ENCODE data around the gene UNC80.
A peak's percentile ranks its signal among the peaks of the same experiment; 100 is the strongest.

UNC80 gene

DNA sequence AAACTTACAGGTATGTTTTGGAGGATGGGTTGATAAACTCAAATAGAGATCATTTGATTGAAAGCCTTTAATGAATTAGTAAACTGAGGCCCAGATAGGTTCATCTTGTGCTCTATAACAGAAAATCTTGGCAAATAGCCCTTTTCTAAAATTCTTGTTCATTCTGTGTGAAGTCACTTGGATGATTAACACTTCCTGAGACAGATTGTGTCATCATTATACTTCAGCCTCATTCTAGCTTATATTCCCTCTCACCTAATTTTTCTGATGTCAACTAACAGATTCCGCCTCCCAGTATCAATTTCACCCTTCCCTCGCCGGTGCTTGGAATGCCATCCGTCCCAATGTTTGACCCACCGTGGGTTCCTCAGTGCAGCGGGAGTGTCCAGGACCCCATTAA lies 146.6 kb downstream of the UNC80 start:
- no peak for DNase-seq

DNA sequence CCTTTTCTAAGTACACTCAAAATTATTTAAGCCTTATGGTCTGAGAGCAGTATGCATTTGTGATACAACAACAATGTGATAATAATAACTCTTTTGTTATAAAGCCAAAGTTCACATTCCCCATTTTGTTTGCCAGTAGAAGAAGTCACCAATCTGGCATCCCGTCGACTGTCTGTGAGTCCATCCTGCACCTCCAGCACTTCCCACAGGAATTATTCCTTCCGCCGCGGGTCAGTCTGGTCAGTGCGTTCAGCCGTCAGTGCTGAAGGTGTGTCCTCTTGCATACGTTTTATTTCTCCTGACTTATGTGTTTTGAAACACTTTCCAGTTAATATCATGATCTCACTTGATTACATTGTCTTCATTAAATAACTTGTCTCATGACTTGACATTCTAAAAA lies 150.5 kb downstream of the UNC80 start:
- no peak for DNase-seq

DNA sequence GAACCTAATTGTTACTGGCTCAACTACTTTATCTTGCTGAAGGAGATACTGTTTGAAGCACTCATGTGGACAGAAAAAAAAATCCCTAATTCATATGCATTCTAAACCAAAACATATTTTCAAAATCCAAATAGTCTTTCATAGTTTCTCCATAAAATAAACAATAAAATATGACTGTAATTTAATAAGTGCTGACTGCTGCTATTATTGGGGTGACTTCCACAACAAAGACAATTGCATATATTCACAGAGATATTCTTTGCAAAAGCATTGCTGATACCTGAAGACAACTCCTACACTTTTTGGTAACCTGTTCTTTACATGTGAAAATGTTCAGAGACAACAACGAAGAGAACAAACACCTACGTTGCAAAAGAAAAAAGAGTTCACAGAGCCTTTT lies 157.7 kb downstream of the UNC80 start:
- no peak for DNase-seq

DNA sequence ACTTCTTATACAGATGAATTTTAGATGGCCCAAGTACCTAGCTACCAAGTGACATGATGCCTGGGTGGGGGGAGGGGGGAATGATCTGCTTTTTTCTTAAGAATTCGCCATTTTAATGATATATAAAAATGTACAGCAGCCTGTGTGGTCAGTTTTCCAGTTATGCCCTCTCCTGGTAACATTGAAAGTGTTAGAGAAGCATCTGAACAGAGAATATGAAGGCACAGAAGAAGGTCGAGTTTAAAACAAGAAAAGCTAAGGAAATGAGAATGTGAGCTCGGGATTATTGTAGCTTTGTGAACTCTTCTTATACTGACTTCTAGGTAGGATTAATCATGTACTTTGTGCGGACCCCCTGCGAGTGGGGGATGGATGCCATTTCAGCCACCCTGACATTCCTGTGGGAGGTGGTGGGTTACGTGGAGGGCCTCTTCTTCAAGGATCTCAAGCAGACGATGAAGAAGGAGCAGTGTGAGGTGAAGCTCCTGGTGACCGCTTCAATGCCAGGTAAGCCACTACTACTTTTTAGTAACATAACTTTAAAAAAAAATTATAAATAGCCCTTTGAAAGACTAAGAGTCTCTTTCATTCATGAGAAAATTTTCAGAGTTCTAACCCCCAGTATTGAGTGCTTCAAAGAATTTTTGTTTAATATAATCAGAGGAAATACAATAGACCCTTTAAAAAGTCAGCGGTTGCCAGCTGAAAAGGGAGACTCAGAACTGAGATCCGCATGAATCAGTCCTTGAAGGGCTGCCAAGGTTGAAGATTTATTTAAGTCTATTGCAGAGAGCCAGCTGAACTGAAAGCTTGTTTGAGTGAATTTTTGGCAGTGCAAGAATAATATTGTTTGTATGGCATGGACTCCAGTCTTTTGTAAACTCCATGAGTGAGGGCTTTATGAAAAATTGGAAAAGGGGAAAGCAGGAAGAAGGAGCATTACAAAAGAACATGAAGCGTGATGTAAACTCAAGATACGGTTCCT lies 162.2 kb downstream of the UNC80 start:
- no peak for DNase-seq

DNA sequence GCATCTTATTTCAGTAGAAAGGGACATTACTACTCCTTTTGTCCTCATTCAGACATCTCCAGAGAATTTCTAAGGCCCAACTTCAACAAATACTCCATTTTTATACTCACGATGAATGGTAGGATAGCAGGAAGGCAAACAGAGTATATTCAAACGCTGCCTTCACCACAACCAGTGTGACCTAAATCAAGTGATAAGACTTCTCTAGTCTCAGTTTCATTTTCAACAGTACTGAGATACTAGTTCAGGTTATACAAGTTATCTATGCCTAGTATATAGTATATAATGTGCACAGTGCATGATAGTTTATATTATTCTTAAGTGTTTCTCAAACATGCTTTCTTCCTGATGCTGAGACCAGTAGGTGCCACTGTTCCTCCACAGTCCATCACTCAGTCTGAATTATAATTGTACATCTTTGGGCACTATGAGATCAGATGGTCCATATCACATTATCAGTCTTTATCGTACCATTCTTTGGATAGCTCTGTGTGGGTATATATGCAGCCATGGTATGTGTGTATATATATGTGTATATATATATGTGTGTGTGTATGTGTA lies 164.6 kb downstream of the UNC80 start:
- DNase-seq: peak; percentile 8

DNA sequence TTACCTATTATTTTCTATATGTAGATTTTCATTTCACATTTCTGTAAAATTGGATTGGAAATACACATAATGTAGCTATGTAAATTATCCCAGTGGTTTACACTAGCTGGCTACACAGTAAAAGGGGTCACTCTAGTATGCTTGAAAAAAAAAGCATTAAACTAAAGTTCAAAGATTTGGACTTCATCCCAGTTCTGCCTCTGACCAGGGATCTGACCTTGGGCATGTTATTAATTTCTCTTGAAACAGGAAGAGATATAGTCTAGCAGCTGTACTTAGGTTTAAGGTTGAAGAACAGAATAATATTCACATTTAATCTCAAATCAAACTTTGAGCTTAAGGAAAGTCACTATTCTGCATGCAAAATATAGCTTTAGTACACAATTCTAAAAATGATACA lies 166.3 kb downstream of the UNC80 start:
- no peak for DNase-seq

DNA sequence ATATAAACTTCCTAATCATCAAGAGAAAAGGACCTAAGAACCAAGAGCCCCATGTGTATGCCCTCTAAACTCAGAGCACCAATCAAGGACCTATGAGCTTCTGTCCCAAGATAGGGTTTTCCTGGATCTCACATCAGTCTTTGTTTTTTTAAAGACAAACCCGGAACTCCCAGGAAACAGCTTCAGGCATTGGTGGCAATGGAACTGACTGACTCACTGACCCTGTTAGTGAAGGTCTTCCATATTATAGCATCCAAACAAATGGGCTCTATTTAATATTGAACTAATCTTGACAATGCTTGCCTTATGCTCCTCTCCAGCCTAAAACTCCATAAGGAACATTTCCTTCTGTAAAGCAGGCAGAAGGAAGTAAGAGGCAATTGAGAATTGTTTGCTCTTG lies 167.3 kb downstream of the UNC80 start:
- no peak for DNase-seq

DNA sequence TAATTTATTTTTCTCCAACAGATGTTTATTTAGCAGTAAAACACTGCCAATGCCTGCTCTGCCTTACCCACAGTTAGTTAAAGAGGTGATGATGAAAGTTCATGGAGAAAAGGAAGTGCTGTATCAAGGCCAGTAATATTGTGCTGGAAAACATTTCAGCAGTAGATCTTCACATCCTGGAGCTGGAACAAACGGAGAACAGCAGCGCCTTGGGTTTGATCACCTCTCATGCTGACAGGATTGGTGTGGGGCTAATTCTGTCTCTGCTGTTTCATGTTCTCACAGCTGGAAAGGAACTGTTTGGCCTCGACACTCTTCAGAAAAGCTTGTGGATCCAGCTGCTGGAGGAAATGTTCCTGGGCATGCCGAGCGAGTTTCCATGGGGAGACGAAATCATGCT lies 169.3 kb downstream of the UNC80 start:
- DNase-seq: no peak

DNA sequence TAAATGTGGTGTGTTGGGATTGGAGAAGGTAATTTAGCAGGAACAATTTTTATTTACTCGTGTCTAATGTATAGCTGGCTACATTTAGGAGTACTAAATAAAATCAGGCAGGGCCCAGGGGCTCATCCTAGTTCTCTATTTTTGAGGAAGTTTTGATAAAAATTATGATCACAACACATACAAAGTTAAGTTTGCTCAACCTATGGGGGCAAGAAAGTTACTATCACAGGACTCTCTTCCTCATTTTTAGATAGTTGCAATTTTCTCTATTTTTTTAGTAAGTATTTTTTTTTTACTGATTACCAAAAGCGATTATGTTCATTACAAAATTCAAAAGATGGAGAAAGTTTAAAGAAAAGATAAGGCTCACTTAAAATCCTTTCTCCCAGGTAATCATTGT lies 170.8 kb downstream of the UNC80 start:
- no peak for DNase-seq

DNA sequence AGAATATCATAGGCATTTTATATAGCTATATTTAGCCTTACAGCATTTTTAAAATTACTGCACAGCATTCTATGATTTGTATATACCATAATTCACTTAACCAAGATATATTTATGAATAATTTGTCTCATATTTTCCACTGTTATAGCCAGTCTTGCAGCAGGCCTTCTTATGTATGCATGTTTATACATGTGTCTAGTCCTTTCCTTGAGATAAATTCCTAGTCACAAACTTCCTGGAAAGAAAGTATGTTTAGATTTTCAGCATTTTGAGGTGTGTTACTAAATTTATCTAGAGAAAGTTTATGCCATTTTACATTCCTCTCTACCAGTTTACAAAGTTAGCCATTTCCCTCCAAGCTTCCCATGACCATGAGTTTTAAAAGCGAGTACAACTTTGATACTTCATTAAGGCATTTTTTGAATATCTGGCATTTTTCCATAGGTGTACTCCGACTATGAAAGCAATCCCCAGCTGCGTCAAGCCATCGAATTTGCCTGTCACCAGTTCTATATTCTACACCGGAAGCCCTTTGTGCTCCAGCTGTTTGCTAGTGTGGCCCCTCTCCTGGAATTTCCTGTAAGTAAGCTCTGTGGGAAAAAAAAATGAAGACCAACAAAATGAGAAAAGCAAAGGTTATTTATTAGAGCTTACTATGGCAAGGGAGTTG lies 171.4 kb downstream of the UNC80 start:
- DNase-seq: no peak

DNA sequence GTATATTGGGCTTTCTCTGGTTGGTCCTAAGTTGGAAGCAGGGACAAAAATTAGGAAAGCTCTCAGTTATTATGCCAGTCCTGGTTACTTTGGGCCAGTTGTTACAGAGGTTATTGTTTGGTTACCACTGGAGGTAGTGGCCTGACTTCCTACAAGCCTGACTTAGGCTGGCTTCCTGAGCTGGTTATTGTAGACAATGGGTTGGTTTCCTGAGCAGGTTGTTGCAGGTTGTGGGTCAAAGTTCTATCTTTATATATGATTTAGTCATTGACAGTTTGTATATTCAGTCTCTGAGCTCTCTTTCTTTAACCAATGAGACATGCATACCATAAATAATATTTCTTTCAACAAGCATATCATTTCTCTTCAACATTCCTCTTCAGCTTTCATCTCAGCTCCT lies 172.1 kb downstream of the UNC80 start:
- DNase-seq: no peak

DNA sequence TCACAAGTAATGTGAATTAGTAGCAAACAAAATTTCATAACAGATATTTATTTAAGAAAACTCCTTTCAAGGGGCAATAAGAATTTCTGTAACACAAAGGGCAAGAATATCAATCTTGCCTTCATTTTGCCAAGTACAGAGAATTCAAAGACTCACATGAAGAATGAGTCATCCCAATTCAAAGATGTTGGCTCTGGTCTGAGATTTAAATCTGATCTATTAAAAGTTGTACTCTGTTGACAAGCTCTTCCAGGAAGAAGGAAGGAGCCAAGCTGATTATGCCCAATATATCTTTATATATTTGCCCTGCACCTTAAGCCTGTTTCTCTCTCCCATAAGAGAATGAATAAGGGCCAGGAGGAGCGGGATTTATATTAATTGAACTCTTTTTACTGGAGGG lies 174.9 kb downstream of the UNC80 start:
- no peak for DNase-seq

DNA sequence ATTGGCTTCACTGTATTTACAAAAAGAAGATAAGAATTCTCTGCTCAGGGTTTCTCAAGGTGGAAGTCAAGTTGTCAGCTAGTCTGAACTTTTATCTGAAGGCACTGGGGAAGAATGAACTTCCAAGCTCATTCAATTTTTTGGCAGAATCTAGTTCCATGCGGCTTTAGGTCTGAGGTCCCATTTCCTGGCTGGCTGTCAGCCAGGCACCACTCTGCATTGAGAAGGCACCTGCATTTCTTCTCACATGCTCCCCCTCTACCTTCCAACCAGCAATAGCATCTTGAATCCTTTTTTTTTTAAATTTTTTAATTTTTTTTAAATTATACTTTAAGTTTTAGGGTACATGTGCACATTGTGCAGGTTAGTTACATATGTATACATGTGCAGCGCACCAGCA lies 184.6 kb downstream of the UNC80 start:
- no peak for DNase-seq

DNA sequence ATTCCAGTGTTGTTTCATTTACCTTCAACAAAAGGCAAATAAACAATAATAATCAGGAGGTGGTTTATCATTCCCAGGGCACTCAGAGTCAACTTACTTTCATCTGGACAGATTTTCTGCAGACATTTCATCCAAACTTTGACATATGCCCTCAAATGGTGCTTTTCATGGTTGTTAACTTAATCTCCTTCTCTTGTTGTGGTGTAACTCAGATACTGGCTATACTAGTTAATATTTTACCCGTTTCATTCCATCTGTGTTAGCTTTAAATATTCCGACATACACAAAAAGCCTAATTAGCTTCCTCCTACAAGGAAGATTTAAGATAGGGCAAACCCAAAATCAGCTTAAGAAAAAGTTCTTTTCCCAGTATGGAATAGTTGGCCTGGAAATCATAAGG lies 186.4 kb downstream of the UNC80 start:
- DNase-seq: no peak

DNA sequence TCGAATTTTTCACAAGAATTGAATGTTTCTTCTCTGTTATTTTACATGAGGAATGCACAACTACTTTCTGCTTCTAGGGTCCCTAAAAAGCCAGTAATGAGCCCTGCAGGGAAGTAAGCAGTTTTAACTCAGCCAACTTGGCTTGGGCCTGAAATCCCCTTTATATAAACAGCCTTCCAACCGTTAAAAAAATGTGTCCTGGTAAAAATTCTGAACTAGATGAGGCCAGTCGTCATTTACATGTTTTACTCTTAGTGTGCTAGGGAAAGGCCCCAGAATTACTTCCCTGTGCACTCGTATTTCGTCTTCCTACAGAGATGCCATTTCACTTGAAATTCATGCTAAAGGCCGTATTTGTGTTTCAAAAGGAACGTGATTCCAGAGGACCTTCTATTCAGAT lies 188.4 kb downstream of the UNC80 start:
- DNase-seq: no peak

DNA sequence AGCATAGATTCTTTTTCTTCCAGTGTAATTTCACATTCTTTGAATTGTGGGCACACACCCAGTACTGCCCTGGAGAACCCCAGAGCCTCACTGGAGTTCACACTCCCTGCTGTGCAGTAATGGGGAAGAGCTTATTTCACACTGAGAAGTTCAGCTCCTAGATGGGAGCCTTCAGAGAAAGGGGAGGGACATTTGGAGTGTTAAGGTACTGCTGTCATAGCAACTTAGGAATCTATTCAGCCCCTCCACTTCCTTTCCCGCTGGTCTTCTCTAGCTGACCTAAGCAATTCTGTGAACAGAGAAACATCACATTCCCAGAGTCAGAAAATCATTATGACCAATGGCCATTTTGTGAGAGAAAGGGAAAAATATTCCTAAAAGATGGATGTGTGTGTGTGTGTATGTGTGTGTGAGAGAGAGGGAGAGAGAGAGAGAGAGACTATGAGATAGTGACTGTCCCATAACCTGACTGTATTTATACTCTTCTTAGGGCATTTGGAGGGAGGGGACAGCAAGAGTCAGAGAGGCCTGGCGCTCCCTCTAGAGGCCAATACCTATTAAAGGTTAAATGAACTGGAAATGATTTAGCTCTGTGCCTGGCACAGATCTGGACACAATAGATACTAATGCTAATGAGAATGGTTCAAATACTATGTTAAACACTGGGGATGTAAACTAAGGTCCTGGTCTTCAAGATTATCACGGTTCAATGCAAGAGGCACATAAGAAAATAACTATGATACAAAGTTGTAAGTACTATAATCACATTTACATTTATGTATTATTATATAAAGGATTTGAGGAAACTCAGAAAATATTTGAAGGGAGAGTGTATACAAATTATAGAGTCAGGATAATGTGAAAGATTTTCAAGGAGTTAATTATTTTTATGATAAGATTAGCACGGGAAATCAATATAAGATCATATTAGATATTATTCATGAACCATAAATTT lies 189.3 kb downstream of the UNC80 start:
- peak; percentile 89 for DNase-seq

DNA sequence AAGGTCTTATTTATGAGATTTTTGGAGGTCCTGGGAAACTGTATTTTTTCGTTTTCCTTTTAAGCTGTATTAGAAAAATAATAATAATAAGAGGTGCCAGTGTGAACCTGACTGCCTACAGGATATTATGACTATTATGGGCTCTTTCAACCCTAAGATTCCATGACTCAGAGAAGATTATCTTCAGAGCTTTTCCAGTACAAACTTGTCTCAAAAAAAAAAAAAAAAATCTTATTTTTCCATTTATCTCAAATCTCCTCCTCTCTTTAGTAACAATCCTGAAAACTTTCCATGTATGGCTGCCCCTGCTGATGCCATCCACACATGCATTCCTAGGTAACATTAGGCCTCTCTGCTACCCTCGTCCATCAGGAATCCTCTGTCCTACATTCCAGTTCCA lies 194.1 kb downstream of the UNC80 start:
- DNase-seq: no peak

DNA sequence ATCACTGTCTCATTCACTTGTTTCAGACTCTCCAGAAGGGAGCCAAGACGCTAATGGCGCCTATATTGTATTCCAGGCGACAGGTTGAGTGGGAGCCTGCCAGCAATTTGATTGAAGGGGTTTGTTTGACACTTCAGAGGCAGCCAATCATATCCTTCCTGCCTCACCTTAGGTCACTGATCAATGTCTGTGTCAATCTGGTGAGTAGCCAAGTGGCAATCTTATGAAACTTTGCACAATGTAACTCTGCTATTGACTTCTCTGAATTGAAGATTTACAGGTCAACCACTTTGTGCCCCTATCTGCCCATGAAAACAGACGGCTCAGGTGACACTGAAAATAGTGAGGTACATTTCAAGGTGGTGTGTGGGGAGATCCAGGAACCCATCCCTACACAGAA lies 198.1 kb downstream of the UNC80 start:
- DNase-seq: no peak

DNA sequence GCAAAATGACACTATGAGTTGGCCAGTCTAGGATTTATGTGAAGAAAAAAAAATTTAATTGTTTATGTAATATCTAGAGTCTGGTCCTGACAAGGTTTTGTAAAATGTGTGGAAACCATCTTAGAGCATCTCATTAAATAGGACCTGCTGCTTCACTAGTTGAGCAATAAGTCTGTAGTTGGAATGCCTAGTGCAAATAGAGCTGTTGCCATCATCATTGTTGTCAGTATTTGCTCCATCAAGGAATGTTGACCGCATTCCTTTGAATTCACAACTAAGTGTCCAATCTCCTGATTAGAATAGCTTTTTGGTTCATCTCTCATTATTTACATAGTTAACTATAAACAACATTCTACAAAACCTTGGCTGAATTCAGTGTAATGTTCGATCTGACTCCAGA lies 198.6 kb downstream of the UNC80 start:
- DNase-seq: no peak

DNA sequence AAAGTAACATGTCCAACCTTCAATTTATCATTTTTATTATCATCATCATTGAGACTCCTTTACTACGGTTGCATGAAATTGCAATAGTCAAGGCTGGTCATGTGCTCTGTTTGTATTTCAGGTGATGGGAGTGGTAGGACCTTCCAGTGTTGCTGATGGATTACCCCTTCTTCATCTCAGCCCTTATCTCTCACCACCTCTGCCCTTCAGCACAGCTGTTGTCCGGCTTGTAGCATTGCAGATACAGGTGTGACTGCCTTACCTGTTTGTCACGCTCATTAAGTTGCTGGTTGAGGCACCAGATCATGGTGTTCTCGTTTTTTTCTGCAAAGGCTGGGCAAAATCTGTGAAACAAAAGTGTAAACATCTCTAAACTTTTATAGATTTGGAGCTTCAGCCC lies 199.1 kb downstream of the UNC80 start:
- no peak for DNase-seq

DNA sequence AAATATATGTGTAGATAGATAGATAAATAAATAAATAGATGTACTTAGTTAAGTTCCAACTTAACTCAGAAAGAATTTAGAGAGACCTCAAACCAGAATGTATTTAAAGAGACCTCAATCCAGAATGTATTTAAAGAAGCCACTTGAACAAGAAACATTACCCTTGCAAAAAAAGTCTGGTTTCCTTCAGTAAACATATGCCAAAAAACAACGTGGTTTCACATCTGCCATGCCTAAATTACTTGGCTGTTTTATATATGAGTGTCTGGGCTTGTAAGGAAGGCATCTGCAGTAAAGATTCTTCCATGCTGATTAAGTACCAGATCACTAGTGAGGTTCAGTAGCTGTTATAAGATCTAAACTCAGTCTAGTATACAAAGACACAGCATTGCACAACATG lies 201.7 kb downstream of the UNC80 start:
- no peak for DNase-seq

DNA sequence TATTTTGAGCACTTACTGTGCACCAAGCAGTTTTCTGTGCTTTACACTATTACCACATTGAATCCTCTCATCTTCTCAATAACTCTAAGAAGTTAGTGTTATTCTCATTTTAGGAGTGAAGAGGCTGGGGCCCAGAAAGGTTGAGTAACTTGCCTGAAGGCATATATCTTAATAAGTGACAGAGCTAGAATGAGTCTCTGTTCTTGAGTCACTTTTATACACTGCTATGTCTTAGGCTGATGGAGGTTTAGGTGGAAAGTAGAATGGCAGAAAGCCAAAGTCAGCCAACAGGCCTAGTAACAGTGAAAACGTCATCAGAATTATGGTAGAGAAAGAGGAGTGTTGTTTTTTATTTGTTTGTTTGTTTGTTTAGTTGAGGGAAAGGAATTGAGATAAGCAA lies 202.9 kb downstream of the UNC80 start:
- no peak for DNase-seq
